Stimulated activated naive CD8-positive, alpha-beta T cell treated with anti-CD3 and anti-CD28 coated beads, Interleukin-15, amount 100 ng/mL, for 72 hours (primary cell): Measurements from ENCODE around the gene PROZ.

Experiments
- ATAC-seq: fragments of 150-1000 bp; cut with Tn5 transposase; 2 replicates; pipeline ENCODE4 v1.10.0; 2021; ENCODE audit warnings: mild to moderate bottlenecking, moderate library complexity
- DNase-seq, 2 donors: peaks; one replicate each; pipeline ENCODE4 v3.0.0; 2021 to 2022
- H3K27ac Mint-ChIP-seq, 2 donors: one replicate each; pipeline ENCODE4 v1.8.0; 2022; ENCODE audit warnings: mild to moderate bottlenecking in 2 of 2, mixed read lengths in 2 of 2, moderate library complexity in 2 of 2
- H3K27me3 Mint-ChIP-seq: one replicate; pipeline ENCODE4 v1.8.0; 2022; ENCODE audit warnings: mixed read lengths
- H3K4me1 Mint-ChIP-seq: one replicate; pipeline ENCODE4 v1.8.0; 2022; ENCODE audit warnings: mild to moderate bottlenecking, mixed read lengths
- H3K4me3 Mint-ChIP-seq, 2 donors: one replicate each; pipeline ENCODE4 v1.8.0; 2022; ENCODE audit warnings: mild to moderate bottlenecking in 2 of 2, mixed read lengths in 2 of 2, moderate library complexity in 1 of 2
- H3K9me3 Mint-ChIP-seq, 2 donors: one replicate each; pipeline ENCODE4 v1.8.0; 2022; ENCODE audit warnings: mixed read lengths in 2 of 2

The PROZ gene

GRCh38 chr13:113186061-113186900 is 27.8 kb downstream of the PROZ start:
- Mint-ChIP-seq H3K9me3 (no peaks in the 10 kb centered on the region), H3K27me3 (no peaks in the 10 kb centered on the region), H3K4me3 (peak overlapping the region in 1 of 2 donors; percentile 45), H3K4me1 (peaks cover 44% of the 10 kb centered on the region), H3K27ac (peak overlapping the region in 1 of 2 donors; percentile 55)
- ATAC-seq (peak; percentile 93), DNase-seq (peak in 1 of 2 donors; percentile 39)

GRCh38 chr13:113187263-113187669 is 28.8 kb downstream of the PROZ start:
- H3K27me3 Mint-ChIP-seq = no peaks in the 10 kb centered on the region
- peak overlapping the region in 1 of 2 donors; percentile 61 for H3K27ac Mint-ChIP-seq
- DNase-seq = peak in 1 of 2 donors; percentile 56
- no peaks in the 10 kb centered on the region for H3K9me3 Mint-ChIP-seq
- H3K4me3 Mint-ChIP-seq = no peak overlapping the region
- ATAC-seq = peak; percentile 76
- H3K4me1 Mint-ChIP-seq = peaks cover 44% of the 10 kb centered on the region

- Mint-ChIP-seq H3K9me3 (no peaks in the 10 kb centered on the region), H3K4me3 (no peak overlapping the region), H3K4me1 (peaks cover 44% of the 10 kb centered on the region), H3K27me3 (no peaks in the 10 kb centered on the region), H3K27ac (peak overlapping the region; percentile 19 to 61)
- ATAC-seq = no peak
- DNase-seq = no peak
Observed at GRCh38 chr13:113187883-113188665, 29.6 kb downstream of the PROZ start.

- DNase-seq (no peak), ATAC-seq (no peak)
- H3K9me3 Mint-ChIP-seq = no peaks in the 10 kb centered on the region
- H3K4me3 Mint-ChIP-seq = no peak overlapping the region
- no peak overlapping the region for H3K27ac Mint-ChIP-seq
- H3K27me3 Mint-ChIP-seq = no peaks in the 10 kb centered on the region
- peaks cover 39% of the 10 kb centered on the region for H3K4me1 Mint-ChIP-seq
Observed at GRCh38 chr13:113190181-113190580, 31.7 kb downstream of the PROZ start.

- Mint-ChIP-seq H3K4me1 (peaks cover 18% of the 10 kb centered on the region), H3K4me3 (no peak overlapping the region), H3K9me3 (no peaks in the 10 kb centered on the region), H3K27ac (no peak overlapping the region), H3K27me3 (no peaks in the 10 kb centered on the region)
- DNase-seq (no peak), ATAC-seq (no peak)
Observed at GRCh38 chr13:113192279-113192678, 33.8 kb downstream of the PROZ start.

GRCh38 chr13:113192902-113193301 is 34.5 kb downstream of the PROZ start:
- H3K27ac Mint-ChIP-seq = no peak overlapping the region
- ATAC-seq (no peak), DNase-seq (no peak)
- peaks cover 12% of the 10 kb centered on the region for H3K4me1 Mint-ChIP-seq
- H3K4me3 Mint-ChIP-seq = no peak overlapping the region
- no peaks in the 10 kb centered on the region for H3K27me3 Mint-ChIP-seq
- no peaks in the 10 kb centered on the region for H3K9me3 Mint-ChIP-seq

- Mint-ChIP-seq H3K27ac (peak overlapping the region in 1 of 2 donors; percentile 76), H3K9me3 (no peaks in the 10 kb centered on the region), H3K4me3 (no peak overlapping the region), H3K27me3 (no peaks in the 10 kb centered on the region), H3K4me1 (no peaks in the 10 kb centered on the region)
- no peak for ATAC-seq
- no peak for DNase-seq
Observed at GRCh38 chr13:113195360-113195759, 36.9 kb downstream of the PROZ start.

GRCh38 chr13:113196970-113197737 is 38.7 kb downstream of the PROZ start:
- Mint-ChIP-seq H3K9me3 (no peaks in the 10 kb centered on the region), H3K27me3 (no peaks in the 10 kb centered on the region), H3K4me1 (peaks cover 2% of the 10 kb centered on the region), H3K27ac (peak overlapping the region in 1 of 2 donors; percentile 61), H3K4me3 (no peak overlapping the region)
- ATAC-seq (no peak), DNase-seq (no peak)

GRCh38 chr13:113201815-113202214 is 43.4 kb downstream of the PROZ start:
- no peak for ATAC-seq
- H3K27ac Mint-ChIP-seq = no peak overlapping the region
- H3K27me3 Mint-ChIP-seq = no peaks in the 10 kb centered on the region
- H3K9me3 Mint-ChIP-seq = no peaks in the 10 kb centered on the region
- DNase-seq = no peak
- H3K4me1 Mint-ChIP-seq = peaks cover 49% of the 10 kb centered on the region
- no peak overlapping the region for H3K4me3 Mint-ChIP-seq

- no peaks in the 10 kb centered on the region for H3K9me3 Mint-ChIP-seq
- no peak for DNase-seq
- no peak for ATAC-seq
- H3K27ac Mint-ChIP-seq = peak overlapping the region; percentile 12 to 64
- H3K4me3 Mint-ChIP-seq = no peak overlapping the region
- peaks cover 59% of the 10 kb centered on the region for H3K4me1 Mint-ChIP-seq
- H3K27me3 Mint-ChIP-seq = no peaks in the 10 kb centered on the region
Observed at GRCh38 chr13:113202912-113203311, 44.5 kb downstream of the PROZ start.

- no peak for ATAC-seq
- H3K4me1 Mint-ChIP-seq = peaks cover 60% of the 10 kb centered on the region
Observed at GRCh38 chr13:113203507-113204377, 45.3 kb downstream of the PROZ start.

GRCh38 chr13:113204378-113204734 is 45.9 kb downstream of the PROZ start:
- Mint-ChIP-seq H3K27ac (peak overlapping the region in 1 of 2 donors; percentile 69), H3K27me3 (no peaks in the 10 kb centered on the region), H3K9me3 (no peaks in the 10 kb centered on the region), H3K4me1 (peaks cover 60% of the 10 kb centered on the region), H3K4me3 (no peak overlapping the region)
- ATAC-seq = no peak
- no peak for DNase-seq

More at GRCh38 chr13:113203507-113204377, 45.3 kb downstream of the PROZ start:
- Mint-ChIP-seq H3K9me3 (no peaks in the 10 kb centered on the region), H3K4me3 (no peak overlapping the region), H3K27ac (peak overlapping the region; percentile 12 to 84), H3K27me3 (no peaks in the 10 kb centered on the region)
- no peak for DNase-seq

- peak overlapping the region; percentile 15 to 64 for H3K27ac Mint-ChIP-seq
- DNase-seq (no peak), ATAC-seq (no peak)
- H3K27me3 Mint-ChIP-seq = no peaks in the 10 kb centered on the region
- no peaks in the 10 kb centered on the region for H3K9me3 Mint-ChIP-seq
- H3K4me1 Mint-ChIP-seq = peaks cover 60% of the 10 kb centered on the region
- H3K4me3 Mint-ChIP-seq = peak overlapping the region; percentile 7 to 44
Observed at GRCh38 chr13:113205428-113205931, 47.0 kb downstream of the PROZ start.

GRCh38 chr13:113207460-113207859 is 49.0 kb downstream of the PROZ start:
- peak overlapping the region; percentile 73 to 91 for H3K4me3 Mint-ChIP-seq
- DNase-seq (no peak), ATAC-seq (no peak)
- peaks cover 72% of the 10 kb centered on the region for H3K4me1 Mint-ChIP-seq
- H3K9me3 Mint-ChIP-seq = no peaks in the 10 kb centered on the region
- peak overlapping the region in 1 of 2 donors; percentile 89 for H3K27ac Mint-ChIP-seq
- H3K27me3 Mint-ChIP-seq = no peaks in the 10 kb centered on the region
